ENCODE data around the gene LAPTM5.
"Not testable (repeated sequence)": the region's sequence is repeated elsewhere in the genome, so short reads cannot be mapped to it uniquely, and the experiment has no call there.

The LAPTM5 gene

GRCh38 chr1:30757352-30758120, at the start of gene LAPTM5:
LAPTM5 (minus strand) TSS chr1:30757774; CDS start chr1:30757745, 29 bp downstream.
- DNase-seq: peak; percentile 57

- no peak for DNase-seq
Measured at GRCh38 chr1:30806381-30807317, 49.1 kb upstream of the LAPTM5 start.

GRCh38 chr1:30805304-30806003, 47.9 kb upstream of the LAPTM5 start:
- DNase-seq: no peak

GRCh38 chr1:30804822-30805221, 47.2 kb upstream of the LAPTM5 start:
- no peak for DNase-seq

GRCh38 chr1:30804352-30804751, 46.8 kb upstream of the LAPTM5 start:
- DNase-seq: no peak

- no peak for DNase-seq
Measured at GRCh38 chr1:30803562-30803961, 46.0 kb upstream of the LAPTM5 start.

- DNase-seq: peak; percentile 62
Measured at GRCh38 chr1:30801771-30802198, 44.2 kb upstream of the LAPTM5 start.

- DNase-seq: no peak
Measured at GRCh38 chr1:30799233-30799511, 41.6 kb upstream of the LAPTM5 start.

- no peak for DNase-seq
Measured at GRCh38 chr1:30798389-30799232, 41.0 kb upstream of the LAPTM5 start.

GRCh38 chr1:30795026-30795425, 37.5 kb upstream of the LAPTM5 start:
- no peak for DNase-seq

- DNase-seq: no peak
Measured at GRCh38 chr1:30794260-30794659, 36.7 kb upstream of the LAPTM5 start.

GRCh38 chr1:30793209-30793608, 35.6 kb upstream of the LAPTM5 start:
- DNase-seq: no peak

- DNase-seq: no peak
Measured at GRCh38 chr1:30791868-30792267, 34.3 kb upstream of the LAPTM5 start.

GRCh38 chr1:30790850-30791778, 33.5 kb upstream of the LAPTM5 start:
- DNase-seq: no peak

GRCh38 chr1:30790256-30790525, 32.6 kb upstream of the LAPTM5 start:
- not testable (repeated sequence) for DNase-seq

GRCh38 chr1:30789388-30790255, 32.0 kb upstream of the LAPTM5 start:
- DNase-seq: no peak

- DNase-seq: no peak
Measured at GRCh38 chr1:30788580-30789387, 31.2 kb upstream of the LAPTM5 start.

GRCh38 chr1:30787856-30788495, 30.4 kb upstream of the LAPTM5 start:
- DNase-seq: no peak

GRCh38 chr1:30787266-30787665, 29.7 kb upstream of the LAPTM5 start:
- no peak for DNase-seq

Measured in activated effector memory CD4-positive, alpha-beta T cell treated with Interleukin-2 at 50 U/mL for 16 hours (primary cell).